ENCODE data around the gene POGK. TPM values are rescaled to one million over a fixed set of nuclear protein-coding genes. Genes with fewer than 3 reads are reported as not detected.

Gene POGK
- total and polyA plus RNA-seq, 4 donors: 19.0 to 56.2 (median 27.2) TPM

Other genes with a start within 250 kb of the POGK start
- 10 to 100 TPM in 1 of 2 donors, 1 to 10 TPM in 1; 8.3 to 14.4 TPM for gene TADA1, start 36.8 kb downstream of the POGK start, total RNA-seq
- 1 to 10 TPM; 6.5 to 6.8 TPM for gene TADA1, start 36.8 kb downstream of the POGK start, polyA plus RNA-seq
- gene ILDR2, start 136.1 kb downstream of the POGK start, total RNA-seq: 1 to 10 TPM in 1 of 2 donors, under 1 TPM in 1; 0.52 to 3.8 TPM
- gene ILDR2, start 136.1 kb downstream of the POGK start, polyA plus RNA-seq: under 1 TPM; 0.06 to 0.14 TPM
- gene MAEL, start 149.8 kb downstream of the POGK start, total RNA-seq: not detected
- gene MAEL, start 149.8 kb downstream of the POGK start, polyA plus RNA-seq: under 1 TPM; 0.03 to 0.06 TPM

Data from lung (tissue), 4 donors.